Mucosa of descending colon (tissue), 3 donors: ENCODE data around the gene OCA2. TPM values are rescaled to one million over a fixed set of nuclear protein-coding genes. Genes with fewer than 3 reads are reported as not detected.

Source experiments
- ATAC-seq: fragments of 200-7000 bp; cut with Tn5 transposase; one replicate; pipeline ENCODE4 v1.9.1; 2020; ENCODE audit warnings: mild to moderate bottlenecking, moderate library complexity
- DNase-seq, 3 donors: peaks; one replicate each; pipeline ENCODE4 v3.0.0-alpha.2; 2020
- H3K36me3 ChIP-seq: fragments of 200-600 bp; one replicate; pipeline ENCODE4 v1.8.0; 2021; ENCODE audit warnings: low read depth, mild to moderate bottlenecking
- H3K4me1 ChIP-seq: fragments of 200-600 bp; one replicate; pipeline ENCODE4 v1.8.0; 2021; ENCODE audit warnings: low read depth, mild to moderate bottlenecking
- H3K4me3 ChIP-seq: fragments of 200-600 bp; one replicate; pipeline ENCODE4 v1.8.0; 2021; ENCODE audit warnings: mild to moderate bottlenecking
- H3K9me3 ChIP-seq: fragments of 200-600 bp; one replicate; pipeline ENCODE4 v1.8.0; 2021; ENCODE audit warnings: mild to moderate bottlenecking
- intact Hi-C, 2 donors: fragments of 100-400 bp; cut with DNase I in 1 of 2; cut with micrococcal nuclease in 1 of 2; formaldehyde crosslinking; loops; one replicate each; pipeline versions ENCODE4 v1.11.0 to v1.11.1; 2022; cut with DNase I, micrococcal nuclease
- total RNA-seq, 3 donors: library from RNA; stranded (reverse); fragmentation: NEBNext Ultra II Directional in 2 of 3; extraction: Animal tissue kit (Norgen Biotek cat#: 25700) in 2 of 3; gene quantifications; one replicate each; pipeline versions ENCODE4 v1.2.1 to v1.2.4, GENCODE V29; 2021 to 2023
- TF ChIP-seq, protein P1 (sequence below): fragments of 200-600 bp; IDR thresholded peaks from one replicate; pipeline ENCODE4 v1.8.0; 2022; ENCODE audit warnings: antibody characterized with exemption, mild to moderate bottlenecking
- donor health status: DM: no; HTN: no; CAD: no; lungs with moderate emphysema.
- donor health status: DM: no; HTN: no; CAD: no.
- donor health status: DM: no; HTN: yes; CAD: no.

OCA2 gene
- total RNA-seq, 3 donors from 2014 or later = 0.22 to 0.32 TPM; not detected in 1

DNA sequence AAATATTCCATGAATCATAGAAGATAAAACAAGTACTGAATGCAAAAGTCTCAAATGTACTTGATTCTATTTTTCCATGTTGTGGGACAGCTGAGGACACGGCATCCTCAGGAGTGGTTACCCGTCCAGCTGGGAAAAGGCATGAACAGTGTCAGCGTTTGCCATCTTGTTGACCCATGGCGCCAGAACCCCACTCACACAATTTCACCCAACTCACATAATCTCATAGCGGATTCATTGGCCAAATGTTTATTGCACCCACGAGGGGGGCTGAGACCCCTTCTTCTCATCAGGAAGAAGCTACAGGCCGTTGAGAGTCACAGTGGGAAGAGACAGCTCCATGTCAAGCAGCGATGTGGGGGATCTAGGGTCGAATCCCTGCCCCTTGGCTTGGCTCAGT, 72.9 kb downstream of the OCA2 start:
- TF ChIP-seq, protein P1, sequence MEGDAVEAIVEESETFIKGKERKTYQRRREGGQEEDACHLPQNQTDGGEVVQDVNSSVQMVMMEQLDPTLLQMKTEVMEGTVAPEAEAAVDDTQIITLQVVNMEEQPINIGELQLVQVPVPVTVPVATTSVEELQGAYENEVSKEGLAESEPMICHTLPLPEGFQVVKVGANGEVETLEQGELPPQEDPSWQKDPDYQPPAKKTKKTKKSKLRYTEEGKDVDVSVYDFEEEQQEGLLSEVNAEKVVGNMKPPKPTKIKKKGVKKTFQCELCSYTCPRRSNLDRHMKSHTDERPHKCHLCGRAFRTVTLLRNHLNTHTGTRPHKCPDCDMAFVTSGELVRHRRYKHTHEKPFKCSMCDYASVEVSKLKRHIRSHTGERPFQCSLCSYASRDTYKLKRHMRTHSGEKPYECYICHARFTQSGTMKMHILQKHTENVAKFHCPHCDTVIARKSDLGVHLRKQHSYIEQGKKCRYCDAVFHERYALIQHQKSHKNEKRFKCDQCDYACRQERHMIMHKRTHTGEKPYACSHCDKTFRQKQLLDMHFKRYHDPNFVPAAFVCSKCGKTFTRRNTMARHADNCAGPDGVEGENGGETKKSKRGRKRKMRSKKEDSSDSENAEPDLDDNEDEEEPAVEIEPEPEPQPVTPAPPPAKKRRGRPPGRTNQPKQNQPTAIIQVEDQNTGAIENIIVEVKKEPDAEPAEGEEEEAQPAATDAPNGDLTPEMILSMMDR = no peak
- ATAC-seq (no peak), DNase-seq (no peak)
- Histone ChIP-seq H3K9me3 (no peaks in the 10 kb centered on the region), H3K4me1 (no peaks in the 10 kb centered on the region), H3K4me3 (no peak overlapping the region), H3K36me3 (no peaks in the 10 kb centered on the region)
- intact Hi-C loops = loop anchor here in 1 of 2 donors (10.0 kb wide), 1 partner anchor 99 kb away; no protein-coding TSS in a partner anchor

DNA sequence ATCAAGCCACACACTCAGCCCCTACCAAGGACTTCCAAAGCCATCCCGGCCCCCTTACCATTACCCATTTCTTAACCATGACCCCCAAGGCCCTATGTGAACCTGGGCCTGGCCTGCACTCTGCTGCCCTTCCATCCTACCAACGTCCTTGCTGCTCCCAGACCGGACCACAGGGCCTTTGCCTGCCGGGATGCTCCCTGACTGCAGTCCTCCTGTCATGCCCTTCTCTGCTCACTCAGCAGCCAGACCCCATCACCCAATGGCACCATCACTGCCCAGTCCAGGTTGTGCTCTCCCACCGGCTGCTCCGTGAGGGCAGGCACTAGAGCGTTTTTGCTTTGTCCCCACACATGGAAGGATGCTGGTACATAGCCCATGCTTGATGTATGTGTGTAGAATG, 73.7 kb downstream of the OCA2 start:
- TF ChIP-seq, protein P1 = no peak
- no peak overlapping the region for H3K4me3 ChIP-seq
- ATAC-seq = no peak

DNA sequence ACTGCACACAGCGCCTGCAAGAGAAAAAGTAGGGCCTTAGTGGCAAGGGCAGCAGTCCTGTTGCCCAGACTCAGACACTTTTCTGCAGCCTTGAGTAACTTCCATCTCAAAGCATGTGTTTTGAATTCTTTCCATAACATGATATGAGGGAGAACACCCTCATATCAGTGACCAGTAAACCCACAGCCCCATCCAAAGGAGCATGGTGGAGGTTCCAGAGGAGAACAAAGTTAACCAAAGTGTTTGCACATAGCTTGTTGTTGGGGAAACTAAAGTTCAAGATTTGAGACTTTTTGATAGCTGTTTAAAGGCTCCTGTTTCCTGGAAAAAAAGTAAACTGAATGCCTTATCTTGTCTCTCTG, 74.2 kb downstream of the OCA2 start:
- Histone ChIP-seq H3K4me1 (no peaks in the 10 kb centered on the region), H3K4me3 (no peak overlapping the region)
- intact Hi-C loops = loop anchor here in 1 of 2 donors (10.0 kb wide), 1 partner anchor 100 kb away; no protein-coding TSS in a partner anchor

More for the DNA sequence above, 73.7 kb downstream of the OCA2 start:
- Histone ChIP-seq H3K9me3 (no peaks in the 10 kb centered on the region), H3K36me3 (no peaks in the 10 kb centered on the region), H3K4me1 (no peaks in the 10 kb centered on the region)
- intact Hi-C loops = loop anchor here in 1 of 2 donors (10.0 kb wide), 1 partner anchor 99 kb away; no protein-coding TSS in a partner anchor
- DNase-seq = no peak

DNA sequence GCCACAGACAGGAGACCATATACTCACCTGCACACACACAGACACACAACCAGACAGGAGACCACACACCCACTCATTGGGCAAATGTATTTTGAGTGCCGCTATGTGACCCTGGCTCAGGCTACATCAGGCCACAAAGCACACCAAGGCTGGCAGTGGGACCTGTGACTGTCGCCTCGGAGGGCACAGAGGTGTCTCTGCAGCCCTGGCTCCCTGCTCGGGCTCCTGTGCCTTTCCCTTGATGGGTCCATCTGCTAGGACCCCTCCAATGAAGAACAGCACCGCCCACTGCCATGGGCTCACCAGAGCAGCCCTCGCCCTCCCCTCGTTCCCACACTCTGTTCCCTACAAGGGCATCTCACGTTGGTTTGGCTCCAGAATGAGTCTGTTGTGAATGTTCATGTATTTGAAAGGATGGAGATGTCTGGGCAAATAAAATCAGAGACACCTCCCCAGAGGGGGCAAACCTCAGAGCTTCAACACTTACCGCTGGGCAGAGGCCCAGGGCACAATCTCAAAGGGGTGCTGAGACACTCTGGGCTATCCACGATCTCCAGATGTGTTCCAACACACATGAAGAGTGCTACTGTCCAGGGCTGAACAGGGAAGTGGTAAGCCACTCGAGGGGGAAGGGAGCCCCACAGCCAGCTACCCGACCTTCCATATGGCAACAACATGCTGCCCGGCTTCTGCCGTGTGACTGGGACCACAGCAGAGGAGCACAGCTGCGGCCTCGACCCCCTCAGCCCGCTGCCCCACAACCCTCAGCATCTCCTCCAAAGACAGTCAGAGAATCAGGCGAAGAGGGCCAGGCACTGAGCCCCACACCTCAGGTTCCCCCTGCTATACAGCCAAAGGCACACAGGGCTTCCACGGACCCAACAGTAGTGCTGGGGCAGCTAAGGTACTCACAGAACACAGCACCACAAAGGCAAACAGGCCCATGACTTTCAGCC, 74.9 kb downstream of the OCA2 start:
- Histone ChIP-seq H3K4me3 (no peak overlapping the region), H3K9me3 (no peaks in the 10 kb centered on the region), H3K36me3 (no peaks in the 10 kb centered on the region), H3K4me1 (no peaks in the 10 kb centered on the region)
- intact Hi-C loops = loop anchor here in 1 of 2 donors (10.0 kb wide), 1 partner anchor 101 kb away; no protein-coding TSS in a partner anchor
- no peak for DNase-seq
- no peak for ATAC-seq
- TF ChIP-seq, protein P1 = no peak

More for the DNA sequence above, 74.2 kb downstream of the OCA2 start:
- no peaks in the 10 kb centered on the region for H3K36me3 ChIP-seq
- no peaks in the 10 kb centered on the region for H3K9me3 ChIP-seq
- TF ChIP-seq, protein P1 = no peak
- DNase-seq (no peak), ATAC-seq (no peak)

DNA sequence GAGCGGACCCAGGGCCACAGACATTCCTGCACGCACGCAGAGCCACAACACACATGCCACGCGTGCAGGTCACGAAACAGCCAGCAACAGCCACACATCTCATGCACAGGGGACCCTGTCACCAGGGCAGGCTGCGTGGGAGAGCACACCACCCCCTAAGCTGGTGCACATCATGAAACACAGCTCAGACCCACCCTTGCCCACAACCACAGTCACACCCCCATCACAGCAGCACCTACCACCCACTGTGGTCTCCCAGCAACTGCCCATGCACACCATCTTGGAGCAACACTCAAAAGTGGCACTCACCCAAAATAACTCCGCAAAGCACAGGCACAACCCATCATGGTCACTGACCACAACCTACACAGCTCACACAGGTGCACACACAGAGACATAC, 75.7 kb downstream of the OCA2 start:
- H3K9me3 ChIP-seq = no peaks in the 10 kb centered on the region
- ATAC-seq (no peak), DNase-seq (no peak)
- intact Hi-C loops = loop anchor here in 1 of 2 donors (10.0 kb wide), 1 partner anchor 101 kb away; no protein-coding TSS in a partner anchor
- no peaks in the 10 kb centered on the region for H3K36me3 ChIP-seq
- TF ChIP-seq, protein P1 = no peak
- H3K4me1 ChIP-seq = no peaks in the 10 kb centered on the region
- no peak overlapping the region for H3K4me3 ChIP-seq
